Activated CD8-positive, alpha-beta memory T cell treated with anti-CD3 and anti-CD28 coated beads, Interleukin-2, amount 50 U/mL, for 4 hours (primary cell): ENCODE measurements around the gene SVIP.

Source experiments
- DNase-seq: peaks from one replicate; pipeline ENCODE4 v3.0.0-alpha.2; 2020

SVIP gene

GRCh38 chr11:22787551-22788162, 41.9 kb downstream of the SVIP start:
- DNase-seq, result peak; percentile 15

- DNase-seq, result no peak
Observed at GRCh38 chr11:22787055-22787454, 42.5 kb downstream of the SVIP start.

GRCh38 chr11:22786475-22786874, 43.1 kb downstream of the SVIP start:
- DNase-seq, result no peak

- no peak for DNase-seq
Observed at GRCh38 chr11:22785251-22785650, 44.4 kb downstream of the SVIP start.

- no peak for DNase-seq
Observed at GRCh38 chr11:22780952-22781593, 48.5 kb downstream of the SVIP start.

GRCh38 chr11:22779850-22780249, 49.8 kb downstream of the SVIP start:
- no peak for DNase-seq

- DNase-seq, result no peak
Observed at GRCh38 chr11:22778642-22779041, 51.0 kb downstream of the SVIP start.

- DNase-seq, result no peak
Observed at GRCh38 chr11:22775248-22775647, 54.4 kb downstream of the SVIP start.

GRCh38 chr11:22774716-22775115, 54.9 kb downstream of the SVIP start:
- no peak for DNase-seq

- DNase-seq, result no peak
Observed at GRCh38 chr11:22769081-22769480, 60.5 kb downstream of the SVIP start.
